HepG2 (cell line): ENCODE data around the gene FSD1. TPM values are rescaled to one million over a fixed set of nuclear protein-coding genes. Genes with fewer than 3 reads are reported as not detected.

ENCODE experiments used
- ATAC-seq: fragments of 200-7000 bp; cut with Tn5 transposase; 3 replicates; pipeline ENCODE4 v1.9.1; 2020; ENCODE audit warnings: mild to moderate bottlenecking, moderate library complexity
- BruUV-seq: library from RNA; stranded (reverse); fragments of 400-500 nt; replicated peaks from 2 replicates; lab custom pipeline; 2021; lab: Mats Ljungman, UMichigan
- CTCF ChIA-PET: fragments of 300-600 bp; formaldehyde crosslinking; extraction: SDS; loops from one replicate; lab custom pipeline; 2021; ENCODE audit warnings: low total read pairs, inconsistent platforms, low intra/inter-chr PET ratio; lab: Yijun Ruan, JAX
- POLR2A ChIA-PET: fragments of 350-600 bp; sonication (Branson Sonifier 250); formaldehyde crosslinking; loops from one replicate; lab custom pipeline; 2020; ENCODE audit warnings: antibody characterized with exemption, inconsistent platforms; lab: Yijun Ruan, JAX
- DNase-seq: peaks from one replicate; pipeline ENCODE4 v3.0.0-alpha.2; 2015; ENCODE audit warnings: low spot score
- FAIRE-seq: peaks from 3 replicates; lab custom pipeline; 2011; peaks lifted over from hg19 to GRCh38; lab: Jason Lieb, UNC
- H2AFZ ChIP-seq: one replicate; pipeline ENCODE4 v1.6.1; 2011; ENCODE audit warnings: low read length, inconsistent platforms
- H3K27ac ChIP-seq: fragments of 300-600 bp; 3 replicates; pipeline ENCODE4 v1.8.0; 2011; ENCODE audit warnings: mixed run types, mild to moderate bottlenecking, mixed read lengths, low read length, inconsistent platforms; ENCODE audit not compliant: insufficient read depth; ENCODE audit errors: extremely low read length
- H3K27me3 ChIP-seq, 2 experiments: fragments of 200-600 bp in 1 of 2; 2 replicates in 1 of 2; 3 replicates in 1 of 2; pipeline versions ENCODE4 v1.6.0 to v1.8.0; 2011; ENCODE audit warnings: low read length in 2 of 2, mild to moderate bottlenecking in 2 of 2, moderate library complexity in 2 of 2, inconsistent platforms in 1 of 2; ENCODE audit not compliant: insufficient read depth in 2 of 2, control insufficient read depth in 1 of 2
- H3K36me3 ChIP-seq, 2 experiments: fragments of 200-600 bp in 1 of 2; replicated peaks in 1 of 2; 2 replicates in 1 of 2; 3 replicates in 1 of 2; pipeline versions ENCODE4 v1.5.1 to v1.8.0; 2011; ENCODE audit warnings: low read length in 2 of 2, inconsistent platforms in 1 of 2; ENCODE audit not compliant: insufficient read depth in 2 of 2, control insufficient read depth in 1 of 2
- H3K4me1 ChIP-seq: 2 replicates; pipeline ENCODE4 v1.5.1; 2012; ENCODE audit warnings: low read length, inconsistent platforms; ENCODE audit not compliant: insufficient read depth
- H3K4me2 ChIP-seq: 2 replicates; pipeline ENCODE4 v1.6.0; 2011; ENCODE audit warnings: low read depth, low read length, inconsistent platforms
- H3K4me3 ChIP-seq, 3 experiments: fragments of 200-600 bp in 1 of 3; sonication (generic), shearing (Covaris generic) in 1 of 3; replicated peaks in 1 of 3; 2 replicates each; pipeline ENCODE4 v1.5.1; 2011 to 2016; ENCODE audit warnings: low read length in 3 of 3, inconsistent platforms in 2 of 3, low read depth in 2 of 3, mild to moderate bottlenecking in 2 of 3, control low read depth in 1 of 3, mixed read lengths in 1 of 3; ENCODE audit not compliant: insufficient read depth in 1 of 3
- H3K79me2 ChIP-seq: one replicate; pipeline ENCODE4 v1.6.1; 2011; ENCODE audit warnings: low read length, inconsistent platforms; ENCODE audit not compliant: insufficient read depth
- H3K9ac ChIP-seq: 2 replicates; pipeline ENCODE4 v1.6.0; 2011; ENCODE audit warnings: mild to moderate bottlenecking, low read depth, low read length, inconsistent platforms; ENCODE audit not compliant: insufficient read depth
- H3K9me3 ChIP-seq: 2 replicates; pipeline ENCODE4 v1.5.1; 2012; ENCODE audit warnings: mild to moderate bottlenecking, low read length
- H4K20me1 ChIP-seq: 2 replicates; pipeline ENCODE4 v1.6.0; 2011; ENCODE audit warnings: inconsistent platforms, mild to moderate bottlenecking, low read length, moderate library complexity; ENCODE audit not compliant: insufficient read depth
- GFI1 ChIP-seq: sonication (generic); formaldehyde crosslinking; IDR thresholded peaks from 2 replicates; pipeline ENCODE4 v1.5.0; 2020; ENCODE audit warnings: missing genetic modification reagents, mild to moderate bottlenecking, borderline replicate concordance
- TFE3 ChIP-seq: IDR thresholded peaks from 2 replicates; pipeline ENCODE4 v1.6.1; 2016
- ZNF629 ChIP-seq: sonication (generic); formaldehyde crosslinking; conservative IDR thresholded peaks from 2 replicates; pipeline ENCODE4 v1.5.0; 2020; ENCODE audit warnings: missing genetic modification reagents
- ZNF672 ChIP-seq: sonication (generic); formaldehyde crosslinking; IDR thresholded peaks from 2 replicates; pipeline ENCODE4 v1.8.1; 2022; ENCODE audit warnings: missing genetic modification reagents
- WGBS: methylation state at CpG from one replicate; pipeline ENCODE4 v1.1.6; 2017; ENCODE audit warnings: low lambda C conversion rate; 5-methylcytosine and 5-hydroxymethylcytosine counted together
- in situ Hi-C: cut with HindIII; loops from 2 replicates; pipeline ENCODE4 v1.10.0; 2017; ENCODE audit warnings: low pct_unique_long_range_greater_than_20kb; ENCODE audit not compliant: extremely low pct_ligation_motif_present
- intact Hi-C: fragments of 100-400 bp; cut with micrococcal nuclease; formaldehyde crosslinking; loops from one replicate; pipeline ENCODE4 v1.10.0; 2022; ENCODE audit not compliant: unreplicated experiment
- polyA plus RNA-seq, 8 experiments: library from polyadenylated mRNA; depleted of rRNA in 3 of 8; stranded (reverse) in 7 of 8; unstranded in 1 of 8; fragments of >200 nt; fragmentation: Illumina TruSeq in 4 of 8; extraction: Trizol in 4 of 8; gene quantifications; 2 replicates each; pipeline versions ENCODE4 v1.2.1 to v1.2.3, GENCODE V29; 2011 to 2016; ENCODE audit warnings: low read depth in 4 of 8, missing spikeins in 1 of 8, mixed read lengths in 1 of 8; ENCODE audit not compliant: insufficient read depth in 1 of 8
- total RNA-seq, 5 experiments: library from RNA; depleted of rRNA; stranded (reverse); fragments of >200 nt; fragmentation: Illumina TruSeq; extraction: Trizol; gene quantifications; 2 replicates each; pipeline ENCODE4 v1.2.3, GENCODE V29; 2016; ENCODE audit warnings: low read depth in 1 of 5

Gene FSD1
- total and polyA plus RNA-seq, 2 of the 13 experiments (the other 11 are each of a cell fraction or from before 2014, with no cell fraction given) = 0.29 to 0.66 TPM

- TF ChIP-seq TFE3 (CRISPR knock-in tag) = no peak
These were observed 18.7 kb downstream of the FSD1 start (continued) for GRCh38 chr19:4322942-4323665.

DNA sequence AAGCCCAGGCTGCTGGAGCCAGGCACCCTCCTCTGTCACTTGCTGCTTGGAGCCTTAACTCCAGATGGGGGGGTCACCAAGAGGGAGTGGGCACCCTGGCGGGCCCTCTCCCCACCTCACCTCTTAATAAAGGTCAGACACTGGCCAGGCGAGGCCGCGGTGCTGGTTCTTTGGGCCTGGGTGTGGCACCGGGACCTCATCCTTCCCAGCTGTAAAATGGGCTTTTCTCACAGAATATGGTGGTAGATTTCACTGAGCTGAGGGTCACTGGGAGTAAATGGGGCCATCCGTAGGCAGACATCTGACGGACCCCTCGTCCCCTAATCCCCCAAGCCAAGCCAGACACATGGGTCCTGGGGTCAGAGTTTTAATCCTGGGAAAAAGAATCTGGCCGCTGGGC is 19.3 kb downstream of the FSD1 start:
- FAIRE-seq (no peak), ATAC-seq (no peak), DNase-seq (no peak)
- Histone ChIP-seq H3K9ac (no peak overlapping the region), H3K27ac (no peak overlapping the region), H3K36me3 (no peaks in the 10 kb centered on the region), H3K4me2 (no peak overlapping the region), H3K27me3 (no peaks in the 10 kb centered on the region), H3K9me3 (no peaks in the 10 kb centered on the region), H3K4me1 (no peaks in the 10 kb centered on the region), H3K79me2 (no peaks in the 10 kb centered on the region), H2AFZ (no peak overlapping the region), H4K20me1 (no peaks in the 10 kb centered on the region), H3K4me3 (no peak overlapping the region)
- TF ChIP-seq ZNF629 (CRISPR knock-in tag) (peak; percentile 89), ZNF672 (CRISPR knock-in tag) (no peak), GFI1 (CRISPR knock-in tag) (no peak)
- BruUV-seq = no TSS peak
- WGBS = 88% methylated on average over 3 of the region's 9 CpGs
- ChIA-PET CTCF (no interaction called here), POLR2A (no interaction called here)
- in situ Hi-C loops (no loop called here), intact Hi-C loops (no loop called here)

DNA sequence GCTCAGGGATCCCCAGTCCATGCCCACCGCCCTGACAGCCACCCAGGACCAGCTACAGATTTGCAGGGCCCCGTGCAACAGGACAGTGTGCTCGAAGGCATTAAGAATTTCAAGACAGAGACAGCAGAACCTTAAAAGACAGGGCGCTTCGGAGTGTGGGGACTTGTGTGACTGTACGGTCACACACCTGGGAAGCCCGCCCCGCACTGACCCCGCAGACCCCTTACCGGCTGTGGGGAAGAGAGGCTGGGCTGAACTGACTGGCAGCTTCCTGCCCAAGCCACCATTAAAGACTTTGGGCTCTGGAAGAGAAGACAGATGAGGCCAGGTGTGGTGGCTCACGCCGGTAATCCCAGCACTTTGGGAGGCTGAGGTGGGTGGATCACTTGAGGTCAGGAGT is 19.8 kb downstream of the FSD1 start:
- ChIA-PET CTCF (no interaction called here), POLR2A (no interaction called here)
- WGBS = 97% methylated on average over 11 of the region's 12 CpGs
- no peaks in the 10 kb centered on the region for H3K36me3 ChIP-seq
- H3K4me2 ChIP-seq = no peak overlapping the region
- intact Hi-C loops (no loop called here), in situ Hi-C loops (no loop called here)
- H3K9me3 ChIP-seq = no peaks in the 10 kb centered on the region
- no TSS peak for BruUV-seq
- H3K27me3 ChIP-seq = no peaks in the 10 kb centered on the region
- H4K20me1 ChIP-seq = no peaks in the 10 kb centered on the region
- no peak overlapping the region for H2AFZ ChIP-seq
- no peak for DNase-seq
- no peak overlapping the region for H3K9ac ChIP-seq
- H3K27ac ChIP-seq = no peak overlapping the region
- H3K4me1 ChIP-seq = no peaks in the 10 kb centered on the region
- no peak overlapping the region for H3K4me3 ChIP-seq
- ATAC-seq = no peak
- no peak for FAIRE-seq
- H3K79me2 ChIP-seq = no peaks in the 10 kb centered on the region
